ENCODE results near the gene CFAP43.

Gene CFAP43, protein sequence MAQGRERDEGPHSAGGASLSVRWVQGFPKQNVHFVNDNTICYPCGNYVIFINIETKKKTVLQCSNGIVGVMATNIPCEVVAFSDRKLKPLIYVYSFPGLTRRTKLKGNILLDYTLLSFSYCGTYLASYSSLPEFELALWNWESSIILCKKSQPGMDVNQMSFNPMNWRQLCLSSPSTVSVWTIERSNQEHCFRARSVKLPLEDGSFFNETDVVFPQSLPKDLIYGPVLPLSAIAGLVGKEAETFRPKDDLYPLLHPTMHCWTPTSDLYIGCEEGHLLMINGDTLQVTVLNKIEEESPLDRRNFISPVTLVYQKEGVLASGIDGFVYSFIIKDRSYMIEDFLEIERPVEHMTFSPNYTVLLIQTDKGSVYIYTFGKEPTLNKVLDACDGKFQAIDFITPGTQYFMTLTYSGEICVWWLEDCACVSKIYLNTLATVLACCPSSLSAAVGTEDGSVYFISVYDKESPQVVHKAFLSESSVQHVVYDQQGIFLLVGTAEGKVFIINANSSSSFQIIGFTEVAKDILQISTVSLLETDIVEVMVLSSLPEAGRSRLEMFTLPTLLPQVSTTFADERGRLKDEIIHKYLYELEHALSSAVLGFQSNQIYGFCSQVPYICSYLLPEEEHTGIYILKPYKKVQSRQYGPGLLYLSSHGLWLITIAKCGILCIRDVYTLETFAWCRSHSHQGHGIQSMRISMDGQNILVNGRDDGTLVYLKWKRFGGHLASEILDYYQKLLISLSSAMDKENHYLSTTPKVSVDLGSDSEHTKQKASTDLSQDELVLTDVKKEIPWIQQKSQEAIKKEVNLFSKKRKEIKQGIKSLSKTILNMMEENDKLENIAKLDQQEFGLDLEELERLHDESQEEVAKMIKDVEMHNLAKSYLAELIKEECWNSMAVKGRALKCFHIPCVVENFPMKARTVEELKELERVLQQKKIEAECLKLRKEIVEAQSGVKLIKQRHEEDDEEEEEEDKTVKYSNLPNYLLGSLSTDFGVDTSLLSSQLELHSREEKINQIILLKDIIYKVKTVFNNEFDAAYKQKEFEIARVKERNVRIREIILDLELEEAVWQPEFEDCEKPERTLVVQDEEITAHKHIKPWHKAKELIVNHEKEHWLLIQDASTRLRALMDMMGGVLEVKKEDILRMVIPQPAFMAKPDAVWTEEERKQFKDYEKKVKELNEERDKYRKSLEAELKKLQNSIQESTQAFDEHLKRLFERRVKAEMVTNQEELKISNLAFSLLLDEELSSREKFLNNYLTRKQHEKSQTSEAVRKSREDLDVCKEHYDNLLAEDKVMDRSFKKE (N-terminal part only)

GRCh38 chr10:104231784-104232612, at the start of gene CFAP43:
Gene CFAP43, minus strand, starts transcription at chr10:104232364. Its CDS starts 118 bp downstream, at chr10:104232246.
- peak; percentile 99 for DNase-seq

GRCh38 chr10:104281694-104282093, 49.5 kb upstream of the CFAP43 start:
- no peak for DNase-seq

DNA sequence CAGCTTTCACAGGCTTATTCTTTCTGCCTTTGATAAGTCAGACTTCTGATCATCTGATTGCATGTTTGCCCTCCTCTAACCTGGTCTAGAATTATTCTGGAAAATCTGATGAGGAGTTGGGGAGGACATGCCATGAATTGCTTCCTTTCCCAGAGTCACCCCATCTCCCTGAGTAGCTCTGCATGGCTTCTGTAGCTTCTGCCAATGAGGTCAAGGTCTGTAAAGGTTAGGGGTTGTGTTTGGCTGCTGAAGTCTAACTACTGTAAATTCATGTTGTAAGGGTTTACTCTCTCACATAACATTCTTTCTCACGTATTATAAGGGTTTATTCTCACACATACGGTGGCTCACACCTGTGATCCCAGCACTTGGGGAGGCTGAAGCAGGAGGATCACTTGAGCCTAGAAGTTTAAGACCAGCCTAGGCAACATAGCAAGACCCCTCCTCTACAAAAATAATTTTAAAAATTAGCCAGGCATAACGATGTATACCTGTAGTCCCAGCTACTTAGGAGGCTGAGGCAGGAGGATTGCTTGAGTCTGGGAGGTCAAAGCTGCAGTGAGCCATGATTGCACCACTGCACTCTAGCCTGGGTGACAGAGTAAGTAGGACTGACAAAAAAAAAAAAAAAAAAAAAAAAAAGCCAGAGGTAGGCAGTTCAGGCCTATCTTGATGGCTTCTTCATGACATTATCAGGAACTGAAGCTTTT, 47.5 kb upstream of the CFAP43 start:
- no peak for DNase-seq

DNA sequence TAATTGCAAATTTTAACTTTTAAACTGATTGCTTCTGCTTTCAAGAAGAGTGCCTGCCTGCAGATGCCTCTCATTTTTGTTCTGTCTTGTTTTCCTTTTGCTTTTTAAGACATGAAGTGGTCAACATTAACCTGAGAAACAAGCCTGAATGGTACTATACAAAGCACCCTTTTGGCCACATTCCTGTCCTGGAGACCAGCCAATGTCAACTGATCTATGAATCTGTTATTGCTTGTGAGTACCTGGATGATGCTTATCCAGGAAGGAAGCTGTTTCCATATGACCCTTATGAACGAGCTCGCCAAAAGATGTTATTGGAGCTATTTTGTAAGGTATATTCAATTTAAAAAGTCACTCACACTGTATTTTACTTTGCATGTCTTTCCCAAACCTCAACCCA, 45.6 kb upstream of the CFAP43 start:
- no peak for DNase-seq

GRCh38 chr10:104276192-104276591, 44.0 kb upstream of the CFAP43 start:
- DNase-seq, result no peak

- peak; percentile 45 for DNase-seq
These were observed 42.9 kb upstream of the CFAP43 start for GRCh38 chr10:104274762-104275721.

DNA sequence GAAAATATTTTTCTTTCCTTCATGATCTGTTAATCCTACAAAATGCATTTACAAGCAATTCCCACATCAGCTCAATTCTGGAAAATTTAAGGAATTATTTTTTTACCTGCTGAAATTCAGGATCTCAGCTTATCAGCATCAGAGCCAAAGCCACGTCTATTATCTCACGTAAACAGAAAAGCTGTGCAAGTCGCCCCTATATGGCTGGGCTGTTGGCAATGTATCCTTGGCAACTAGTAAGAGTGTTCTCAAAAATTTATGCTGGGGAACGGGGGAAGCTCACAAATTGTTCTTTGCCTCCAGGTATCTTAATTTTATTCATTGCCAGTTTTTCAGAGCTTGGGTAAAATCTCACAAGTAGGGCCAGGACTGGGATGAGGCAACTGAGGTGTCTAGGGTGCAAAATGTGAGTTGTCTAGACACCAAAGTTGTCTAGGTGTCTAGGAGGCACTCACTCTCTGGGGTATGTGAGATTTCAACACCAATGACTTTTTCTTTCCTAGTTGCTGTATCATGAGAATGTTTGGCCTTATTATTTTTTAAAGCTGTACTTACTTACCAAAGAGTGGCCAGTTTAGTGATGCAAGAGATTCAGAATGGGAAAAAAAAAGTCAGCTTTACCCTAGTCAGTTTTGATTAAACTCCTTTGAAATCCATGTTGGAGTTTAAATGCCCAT, 41.9 kb upstream of the CFAP43 start:
- no peak for DNase-seq

- no peak for DNase-seq
These were observed 41.1 kb upstream of the CFAP43 start for GRCh38 chr10:104273286-104273685.

DNA sequence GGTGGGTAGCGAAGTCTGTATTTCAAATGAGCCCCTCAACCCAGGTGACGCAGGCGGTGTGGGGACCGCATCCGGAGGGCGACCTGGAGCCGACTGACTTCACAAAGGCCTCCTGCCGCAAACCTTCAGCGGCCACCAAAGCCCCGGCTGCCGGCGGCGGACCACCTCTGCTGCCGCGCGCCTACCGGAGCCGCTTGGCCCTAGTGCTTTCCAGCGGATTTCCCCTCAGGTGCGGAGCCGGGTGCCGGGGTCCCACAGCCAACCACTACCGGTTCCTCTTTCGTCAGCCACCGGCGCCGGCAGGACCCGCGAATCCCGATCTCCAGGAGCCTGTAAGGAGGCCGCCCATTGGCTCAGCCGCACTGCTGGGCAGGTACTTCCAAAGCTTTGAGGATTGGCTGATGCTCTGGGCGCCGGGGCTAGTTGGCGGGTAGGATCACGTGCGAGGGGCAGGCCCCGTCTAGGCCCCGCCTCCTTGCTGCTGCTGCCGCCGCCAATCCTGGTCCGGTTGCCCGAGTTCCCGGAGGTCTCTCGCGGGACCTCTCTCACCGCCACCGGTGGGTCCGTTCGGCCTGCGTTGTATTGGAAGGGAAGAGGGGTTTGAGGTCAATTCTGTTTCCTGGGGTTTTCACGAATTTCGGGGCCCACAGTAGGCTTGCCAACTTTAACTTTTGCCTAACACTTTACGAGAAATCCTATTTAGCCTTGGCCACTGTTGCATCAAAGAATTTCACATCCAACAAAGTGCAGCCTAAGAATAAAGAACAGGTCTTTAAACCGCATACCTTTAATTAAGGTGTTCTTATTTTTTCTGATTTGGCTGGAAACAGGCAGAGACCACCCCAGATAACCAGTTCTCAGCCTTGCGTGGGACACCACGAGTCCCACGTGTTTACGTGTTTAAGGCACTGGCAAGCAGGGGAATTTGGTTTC, 36.8 kb upstream of the CFAP43 start, which contains the start of gene GSTO2:
GSTO2 (plus strand) TSS at position 472 of the 933 bp plus-strand sequence. CDS start 5,732 bp downstream, outside the sequence.
- DNase-seq, result peak; percentile 99

DNA sequence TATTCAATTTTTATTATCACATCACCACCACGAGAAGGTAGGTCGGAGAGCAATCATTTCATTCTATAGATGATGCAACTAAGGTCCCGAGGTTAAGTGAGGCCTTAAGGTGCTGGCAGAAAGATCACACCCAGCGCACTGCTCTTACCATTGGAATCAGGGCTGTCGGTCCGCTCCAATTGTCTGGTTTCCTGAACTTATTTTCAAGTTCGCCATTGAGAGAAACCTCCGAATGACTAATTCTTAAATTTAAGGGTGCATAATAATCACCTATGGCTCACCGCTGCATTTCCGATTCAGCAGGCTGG, 36.2 kb upstream of the CFAP43 start:
- DNase-seq, result no peak

DNA sequence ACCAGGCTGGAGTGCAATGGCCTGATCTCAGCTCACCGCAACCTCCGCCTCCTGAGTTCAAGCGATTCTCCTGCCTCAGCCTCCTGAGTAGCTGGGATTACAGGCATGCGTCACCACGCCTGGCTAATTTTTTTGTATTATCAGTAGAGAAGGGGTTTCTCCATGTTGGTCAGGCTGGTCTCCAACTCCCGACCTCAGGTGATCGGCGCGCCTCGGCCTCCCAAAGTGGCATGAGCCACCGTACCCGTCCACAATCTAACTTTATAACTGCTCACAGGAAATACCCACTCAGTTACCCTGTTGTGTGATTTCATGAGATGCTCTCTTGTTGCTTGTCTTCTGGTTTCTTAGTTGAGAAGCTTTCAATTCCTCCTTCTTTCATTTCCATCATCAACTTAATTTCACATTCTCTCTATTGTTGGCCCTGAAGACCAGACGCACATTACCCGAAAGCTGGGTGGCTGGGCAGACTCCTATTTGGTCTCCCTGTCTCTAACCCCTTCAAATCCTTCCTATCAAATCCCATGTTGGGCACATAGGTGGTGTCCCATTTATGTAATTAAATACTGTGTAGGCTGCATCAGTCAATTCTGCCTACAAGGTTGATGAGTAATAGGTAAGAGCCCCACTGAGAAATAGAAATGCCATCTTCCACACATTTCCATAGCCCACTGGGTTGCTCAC, 35.7 kb upstream of the CFAP43 start:
- peak; percentile 67 for DNase-seq

GRCh38 chr10:104264783-104265182, 32.6 kb upstream of the CFAP43 start:
- no peak for DNase-seq

DNA sequence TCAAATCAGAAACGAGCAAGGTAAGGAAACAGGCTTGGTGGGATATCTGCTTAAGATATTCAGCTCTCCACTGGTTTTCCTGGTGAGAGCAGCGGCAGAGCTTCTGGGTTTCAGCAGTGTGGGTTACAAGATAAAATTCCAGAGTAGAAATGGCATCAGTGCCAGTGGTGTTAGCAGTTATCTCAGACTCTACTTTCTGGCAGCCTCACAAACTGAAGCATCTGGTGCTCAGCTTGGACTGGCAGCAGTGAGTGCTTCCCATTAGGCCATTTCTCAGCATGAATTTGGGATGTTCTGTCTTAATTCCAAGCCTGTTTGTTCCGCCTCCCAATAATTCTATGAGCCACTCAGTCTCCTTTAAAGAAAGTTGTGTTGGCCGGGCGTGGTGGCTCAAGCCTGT, 29.9 kb upstream of the CFAP43 start:
- DNase-seq, result no peak

DNA sequence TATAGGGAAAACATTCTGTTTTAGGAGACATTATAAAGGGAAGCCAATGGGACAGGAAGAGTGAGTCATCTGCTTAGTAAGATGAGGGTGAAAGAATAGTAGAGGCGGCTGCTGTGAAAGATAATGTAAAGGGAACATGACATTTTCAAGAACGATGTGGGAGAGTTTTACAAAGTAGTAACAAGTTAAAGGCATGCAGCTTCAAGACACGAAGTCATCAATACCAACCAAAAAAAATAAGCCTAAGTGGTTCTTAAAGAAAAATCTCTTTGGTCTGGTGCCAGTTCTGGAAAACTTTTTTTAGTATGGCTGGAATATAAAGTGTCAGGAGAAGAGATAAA, 28.6 kb upstream of the CFAP43 start:
- DNase-seq, result no peak

GRCh38 chr10:104259999-104260774, 28.0 kb upstream of the CFAP43 start:
- DNase-seq, result no peak

DNA sequence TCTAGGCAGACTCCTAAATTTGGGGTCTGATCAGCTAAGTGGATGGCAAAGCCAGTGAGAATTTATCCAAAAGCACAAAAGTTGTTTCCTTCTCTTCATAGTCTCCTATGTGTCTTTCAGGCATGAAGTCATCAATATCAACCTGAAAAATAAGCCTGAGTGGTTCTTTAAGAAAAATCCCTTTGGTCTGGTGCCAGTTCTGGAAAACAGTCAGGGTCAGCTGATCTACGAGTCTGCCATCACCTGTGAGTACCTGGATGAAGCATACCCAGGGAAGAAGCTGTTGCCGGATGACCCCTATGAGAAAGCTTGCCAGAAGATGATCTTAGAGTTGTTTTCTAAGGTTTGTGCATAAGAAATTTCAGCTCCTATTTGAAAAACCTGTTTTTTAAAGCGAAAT, 27.3 kb upstream of the CFAP43 start:
- no peak for DNase-seq

- DNase-seq, result no peak
These were observed 26.0 kb upstream of the CFAP43 start for GRCh38 chr10:104258209-104258608.
